ENCODE measurements around the gene DHRS1. TPM values are rescaled to one million over a fixed set of nuclear protein-coding genes. Genes with fewer than 3 reads are reported as not detected.

Gene DHRS1
- total RNA-seq, 1 donor from 2014 or later = 28.0 TPM

- DNase-seq = no peak
Observed at GRCh38 chr14:24321212-24321975, 21.8 kb upstream of the DHRS1 start.

GRCh38 chr14:24317141-24317928 lies 17.8 kb upstream of the DHRS1 start:
- H3K27me3 ChIP-seq = peaks cover 23% of the 10 kb centered on the region
- H3K4me1 ChIP-seq = peaks cover 48% of the 10 kb centered on the region
- intact Hi-C loops (cut with DNase I) = no loop called here
- no peak overlapping the region for H3K4me3 ChIP-seq
- no peak for TF ChIP-seq CTCF (IDR thresholded peaks at IDR 0.05)
- DNase-seq (no peak), ATAC-seq (no peak)
- no peaks in the 10 kb centered on the region for H3K36me3 ChIP-seq
- no peaks in the 10 kb centered on the region for H3K9me3 ChIP-seq
- H3K27ac ChIP-seq = no peak overlapping the region

More at GRCh38 chr14:24321212-24321975, 21.8 kb upstream of the DHRS1 start:
- no peak for TF ChIP-seq CTCF (IDR thresholded peaks at IDR 0.05)
- peaks cover 17% of the 10 kb centered on the region for H3K27me3 ChIP-seq
- H3K9me3 ChIP-seq = no peaks in the 10 kb centered on the region
- H3K4me3 ChIP-seq = no peak overlapping the region
- ATAC-seq = no peak
- no peak overlapping the region for H3K27ac ChIP-seq
- no peaks in the 10 kb centered on the region for H3K36me3 ChIP-seq
- intact Hi-C loops (cut with DNase I) = no loop called here
- H3K4me1 ChIP-seq = peaks cover 9% of the 10 kb centered on the region

- peaks cover 56% of the 10 kb centered on the region for H3K4me1 ChIP-seq
- H3K27me3 ChIP-seq = peaks cover 23% of the 10 kb centered on the region
- no peak overlapping the region for H3K4me3 ChIP-seq
- ATAC-seq (peak; percentile 5), DNase-seq (no peak)
- intact Hi-C loops (cut with DNase I) = no loop called here
- H3K27ac ChIP-seq = peak overlapping the region; percentile 63
- no peak for TF ChIP-seq CTCF (IDR thresholded peaks at IDR 0.05)
- no peaks in the 10 kb centered on the region for H3K9me3 ChIP-seq
- H3K36me3 ChIP-seq = no peaks in the 10 kb centered on the region
Observed at GRCh38 chr14:24316597-24316950, 17.0 kb upstream of the DHRS1 start.

GRCh38 chr14:24315807-24316596 lies 16.4 kb upstream of the DHRS1 start:
- Histone ChIP-seq H3K27me3 (peaks cover 23% of the 10 kb centered on the region), H3K27ac (peak overlapping the region; percentile 63), H3K9me3 (no peaks in the 10 kb centered on the region), H3K4me3 (no peak overlapping the region), H3K4me1 (peaks cover 61% of the 10 kb centered on the region), H3K36me3 (no peaks in the 10 kb centered on the region)
- ATAC-seq = peak; percentile 60
- DNase-seq = peak; percentile 75
- TF ChIP-seq CTCF (IDR thresholded peaks at IDR 0.05) = peak; percentile 38
- intact Hi-C loops (cut with DNase I) = no loop called here

- ATAC-seq (no peak), DNase-seq (peak; percentile 46)
- Histone ChIP-seq H3K4me1 (peaks cover 65% of the 10 kb centered on the region), H3K36me3 (no peaks in the 10 kb centered on the region), H3K27me3 (peaks cover 23% of the 10 kb centered on the region), H3K27ac (peak overlapping the region; percentile 63), H3K4me3 (no peak overlapping the region), H3K9me3 (no peaks in the 10 kb centered on the region)
- no peak for TF ChIP-seq CTCF (IDR thresholded peaks at IDR 0.05)
- intact Hi-C loops (cut with DNase I) = no loop called here
Observed at GRCh38 chr14:24315243-24315806, 15.7 kb upstream of the DHRS1 start.
